HCT116 (cell line): Measurements from ENCODE around the gene CDH23. TPM values are rescaled to one million over a fixed set of nuclear protein-coding genes. Genes with fewer than 3 reads are reported as not detected.

ENCODE experiments used
- ATAC-seq: fragments of 200-7000 bp; cut with Tn5 transposase; 2 replicates; pipeline ENCODE4 v1.9.1; 2020; ENCODE audit warnings: mild to moderate bottlenecking, moderate library complexity
- BruUV-seq: library from RNA; stranded (reverse); fragments of 400-500 nt; replicated peaks from 2 replicates; lab custom pipeline; 2021; lab: Mats Ljungman, UMichigan
- CTCF ChIA-PET: fragments of 300-600 bp; sonication (Branson Sonifier 250); formaldehyde crosslinking; loops from one replicate; lab custom pipeline; 2021; ENCODE audit warnings: antibody characterized with exemption; lab: Charles Lee
- POLR2A ChIA-PET: fragments of 300-600, 350-600 bp; sonication (Branson Sonifier 250); formaldehyde crosslinking; loops from one replicate; lab custom pipeline; 2021; ENCODE audit warnings: antibody characterized with exemption; lab: Charles Lee
- RAD21 ChIA-PET, 2 experiments: fragments of 300-600 bp; sonication (Branson Sonifier 250); formaldehyde crosslinking; loops; one replicate each; lab custom pipeline; 2023; ENCODE audit warnings: low total read pairs in 2 of 2; ENCODE audit not compliant: uncharacterized antibody in 2 of 2, unreplicated experiment in 2 of 2, low non-redundant PET in 1 of 2; lab: Charles Lee
- DNase-seq: peaks from one replicate; pipeline ENCODE4 v3.0.0-alpha.2; 2010; ENCODE audit warnings: low read depth, low spot score
- H2AFZ ChIP-seq: fragments of 200-600 bp; shearing (Covaris generic), sonication (generic); 2 replicates; pipeline ENCODE4 v1.6.1; 2017; ENCODE audit warnings: low read depth, mixed run types, mixed read lengths, antibody characterized with exemption, low read length; ENCODE audit not compliant: poor library complexity, severe bottlenecking
- H3K27ac ChIP-seq: 2 replicates; pipeline ENCODE4 v1.5.1; 2012; ENCODE audit warnings: low read depth, low read length
- H3K27me3 ChIP-seq: fragments of 200-600 bp; sonication (generic); 2 replicates; pipeline ENCODE4 v1.6.1; 2016; ENCODE audit warnings: mixed run types, low read length, mixed read lengths; ENCODE audit not compliant: insufficient read depth
- H3K36me3 ChIP-seq, 2 experiments: fragments of 200-500 bp in 1 of 2; fragments of 200-600 bp in 1 of 2; sonication (Bioruptor generic) in 1 of 2; sonication (generic) in 1 of 2; 2 replicates each; pipeline versions ENCODE4 v1.5.1 to v1.6.1; 2014 to 2016; ENCODE audit warnings: low read length in 2 of 2, inconsistent platforms in 1 of 2, mixed read lengths in 1 of 2, mixed run types in 1 of 2; ENCODE audit not compliant: insufficient read depth in 2 of 2, control insufficient read depth in 1 of 2
- H3K4me1 ChIP-seq, 2 experiments: fragments of 200-600 bp in 1 of 2; sonication (generic) in 1 of 2; 2 replicates each; pipeline versions ENCODE4 v1.5.1 to v1.6.1; 2012 to 2017; ENCODE audit warnings: low read length in 2 of 2, inconsistent platforms in 1 of 2, mild to moderate bottlenecking in 1 of 2, mixed read lengths in 1 of 2, mixed run types in 1 of 2, moderate library complexity in 1 of 2; ENCODE audit not compliant: insufficient read depth in 2 of 2, control insufficient read depth in 1 of 2
- H3K4me2 ChIP-seq: fragments of 200-600 bp; sonication (generic); 2 replicates; pipeline ENCODE4 v1.6.1; 2017; ENCODE audit warnings: mixed run types, low read length, mixed read lengths
- H3K4me3 ChIP-seq, 2 experiments: fragments of 200-600 bp in 1 of 2; sonication (generic) in 1 of 2; replicated peaks in 1 of 2; 2 replicates each; pipeline ENCODE4 v1.5.1; 2011 to 2016; ENCODE audit warnings: low read length in 2 of 2, control low read depth in 1 of 2, low read depth in 1 of 2, mild to moderate bottlenecking in 1 of 2, mixed read lengths in 1 of 2, mixed run types in 1 of 2
- H3K79me2 ChIP-seq: fragments of 200-600 bp; sonication (generic); 2 replicates; pipeline ENCODE4 v1.6.1; 2017; ENCODE audit warnings: mild to moderate bottlenecking, mixed run types, low read length, moderate library complexity, mixed read lengths; ENCODE audit not compliant: insufficient read depth
- H3K9ac ChIP-seq: fragments of 200-600 bp; sonication (generic); 2 replicates; pipeline ENCODE4 v1.6.1; 2016; ENCODE audit warnings: low read length, mixed read lengths
- H3K9me2 ChIP-seq: fragments of 200-600 bp; sonication (generic), shearing (Covaris generic); 2 replicates; pipeline ENCODE4 v1.6.1; 2017; ENCODE audit warnings: mixed run types, mild to moderate bottlenecking, moderate library complexity; ENCODE audit not compliant: insufficient read depth
- H3K9me3 ChIP-seq, 2 experiments: fragments of 200-500 bp in 1 of 2; fragments of 200-600 bp in 1 of 2; sonication (Bioruptor generic) in 1 of 2; sonication (generic) in 1 of 2; 2 replicates each; pipeline ENCODE4 v1.6.1; 2014 to 2017; ENCODE audit warnings: low read length in 2 of 2, mixed read lengths in 2 of 2, inconsistent platforms in 1 of 2, low read depth in 1 of 2, mild to moderate bottlenecking in 1 of 2, mixed run types in 1 of 2, moderate library complexity in 1 of 2; ENCODE audit not compliant: control insufficient read depth in 1 of 2, insufficient read depth in 1 of 2
- H4K20me1 ChIP-seq: fragments of 200-600 bp; sonication (generic), shearing (Covaris generic); 2 replicates; pipeline ENCODE4 v1.6.1; 2017; ENCODE audit warnings: mixed run types, mild to moderate bottlenecking, moderate library complexity; ENCODE audit not compliant: insufficient read depth
- CEBPB ChIP-seq: IDR thresholded peaks from 2 replicates; pipeline ENCODE4 v1.6.1; 2012; ENCODE audit warnings: low read depth
- FOSL1 ChIP-seq: IDR thresholded peaks from 2 replicates; pipeline ENCODE4 v1.6.1; 2012; ENCODE audit warnings: low read depth
- POLR2AphosphoS5 ChIP-seq: IDR thresholded peaks from 2 replicates; pipeline ENCODE4 v1.6.1; 2011; ENCODE audit warnings: mild to moderate bottlenecking, low read depth, low read length, moderate library complexity
- SP1 ChIP-seq: IDR thresholded peaks from 2 replicates; pipeline ENCODE4 v1.6.1; 2012; ENCODE audit warnings: low read depth
- TCF7L2 ChIP-seq: IDR thresholded peaks from 2 replicates; pipeline ENCODE4 v1.7.0; 2011; ENCODE audit warnings: borderline replicate concordance, inconsistent platforms; ENCODE audit not compliant: insufficient read depth, insufficient read length; ENCODE audit errors: extremely low read depth
- ZNF274 ChIP-seq: fragments of 200-500 bp; sonication (Bioruptor generic); IDR thresholded peaks from 2 replicates; pipeline ENCODE4 v1.6.1; 2014; ENCODE audit warnings: mild to moderate bottlenecking, low read depth, low read length, inconsistent platforms
- intact Hi-C: fragments of 100-400 bp; cut with micrococcal nuclease; formaldehyde crosslinking; loops from 2 replicates; pipeline ENCODE4 v1.10.0; 2022
- total RNA-seq: library from RNA; stranded (reverse); gene quantifications from one replicate; pipeline ENCODE4 v1.2.1, GENCODE V29; 2021; ENCODE audit not compliant: unreplicated experiment
- TF ChIP-seq, protein P1 (sequence below), 3 experiments: fragments of 200-600 bp in 1 of 3; sonication (generic) in 1 of 3; IDR thresholded peaks in 2 of 3; conservative IDR thresholded peaks in 1 of 3; 2 replicates each; pipeline ENCODE4 v1.5.1; 2012 to 2017; ENCODE audit warnings: low read depth in 2 of 3, low read length in 2 of 3, antibody characterized with exemption in 1 of 3, borderline replicate concordance in 1 of 3, control low read depth in 1 of 3, mild to moderate bottlenecking in 1 of 3, mixed read lengths in 1 of 3, mixed run types in 1 of 3, moderate library complexity in 1 of 3; ENCODE audit not compliant: insufficient read depth in 1 of 3
- TF ChIP-seq, protein P2 (sequence below): IDR thresholded peaks from 2 replicates; pipeline ENCODE4 v1.6.1; 2012

Gene CDH23
- total RNA-seq, 1 experiment from 2014 or later, result not detected

DNA sequence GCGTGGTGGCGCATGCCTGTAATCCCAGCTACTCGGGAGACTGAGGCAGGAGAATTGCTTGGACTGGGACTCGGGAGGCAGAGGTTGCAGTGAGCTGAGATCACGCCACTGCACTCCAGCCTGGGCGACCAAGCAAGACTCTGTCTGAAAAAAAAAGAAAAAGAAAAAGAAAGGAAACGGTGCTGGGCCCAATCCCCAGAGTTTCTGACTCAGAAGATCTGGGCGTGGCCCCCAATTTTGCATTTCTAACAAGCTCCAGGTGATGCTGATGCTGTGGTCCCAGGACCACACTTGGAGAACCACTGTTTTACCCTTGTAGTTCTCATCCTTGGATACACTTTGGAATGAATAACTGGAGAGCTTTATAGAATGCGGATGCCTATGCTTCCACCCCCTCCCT lies 243.9 kb downstream of the CDH23 start:
- no peak for TF ChIP-seq TCF7L2
- Histone ChIP-seq H2AFZ (no peak overlapping the region), H3K27ac (no peak overlapping the region), H3K9ac (no peak overlapping the region), H3K36me3 (no peaks in the 10 kb centered on the region), H3K4me1 (no peaks in the 10 kb centered on the region), H4K20me1 (no peaks in the 10 kb centered on the region), H3K4me3 (no peak overlapping the region), H3K9me3 (no peaks in the 10 kb centered on the region), H3K9me2 (no peaks in the 10 kb centered on the region), H3K4me2 (no peak overlapping the region), H3K79me2 (no peaks in the 10 kb centered on the region), H3K27me3 (no peaks in the 10 kb centered on the region)
- ChIA-PET RAD21 (no interaction called here), CTCF (no interaction called here), POLR2A (no interaction called here)
- no peak for ATAC-seq
- BruUV-seq, result no TSS peak
- no peak for DNase-seq
- intact Hi-C loops, result no loop called here

GRCh38 chr10:71641449-71641848 lies 244.7 kb downstream of the CDH23 start:
- Histone ChIP-seq H3K27me3 (no peaks in the 10 kb centered on the region), H2AFZ (no peak overlapping the region), H3K9ac (no peak overlapping the region), H3K4me2 (no peak overlapping the region), H3K36me3 (no peaks in the 10 kb centered on the region), H3K79me2 (no peaks in the 10 kb centered on the region), H3K9me3 (no peaks in the 10 kb centered on the region), H3K4me1 (no peaks in the 10 kb centered on the region), H3K4me3 (no peak overlapping the region), H3K27ac (no peak overlapping the region), H3K9me2 (no peaks in the 10 kb centered on the region), H4K20me1 (no peaks in the 10 kb centered on the region)
- no peak for TF ChIP-seq ZNF274
- TF ChIP-seq FOSL1, result no peak
- no peak for TF ChIP-seq CEBPB
- TF ChIP-seq, protein P1, sequence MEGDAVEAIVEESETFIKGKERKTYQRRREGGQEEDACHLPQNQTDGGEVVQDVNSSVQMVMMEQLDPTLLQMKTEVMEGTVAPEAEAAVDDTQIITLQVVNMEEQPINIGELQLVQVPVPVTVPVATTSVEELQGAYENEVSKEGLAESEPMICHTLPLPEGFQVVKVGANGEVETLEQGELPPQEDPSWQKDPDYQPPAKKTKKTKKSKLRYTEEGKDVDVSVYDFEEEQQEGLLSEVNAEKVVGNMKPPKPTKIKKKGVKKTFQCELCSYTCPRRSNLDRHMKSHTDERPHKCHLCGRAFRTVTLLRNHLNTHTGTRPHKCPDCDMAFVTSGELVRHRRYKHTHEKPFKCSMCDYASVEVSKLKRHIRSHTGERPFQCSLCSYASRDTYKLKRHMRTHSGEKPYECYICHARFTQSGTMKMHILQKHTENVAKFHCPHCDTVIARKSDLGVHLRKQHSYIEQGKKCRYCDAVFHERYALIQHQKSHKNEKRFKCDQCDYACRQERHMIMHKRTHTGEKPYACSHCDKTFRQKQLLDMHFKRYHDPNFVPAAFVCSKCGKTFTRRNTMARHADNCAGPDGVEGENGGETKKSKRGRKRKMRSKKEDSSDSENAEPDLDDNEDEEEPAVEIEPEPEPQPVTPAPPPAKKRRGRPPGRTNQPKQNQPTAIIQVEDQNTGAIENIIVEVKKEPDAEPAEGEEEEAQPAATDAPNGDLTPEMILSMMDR (IDR thresholded peaks at IDR 0.05 in 2 of 3, conservative IDR thresholded peaks at IDR 0.05 in 1 of 3; ENCODE audit: borderline replicate concordance in 1 of 3, insufficient read depth in 1 of 3, low read depth in 2 of 3, low read length in 2 of 3), result no peak
- TF ChIP-seq POLR2AphosphoS5, result no peak
- TF ChIP-seq, protein P2, sequence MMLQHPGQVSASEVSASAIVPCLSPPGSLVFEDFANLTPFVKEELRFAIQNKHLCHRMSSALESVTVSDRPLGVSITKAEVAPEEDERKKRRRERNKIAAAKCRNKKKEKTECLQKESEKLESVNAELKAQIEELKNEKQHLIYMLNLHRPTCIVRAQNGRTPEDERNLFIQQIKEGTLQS, result no peak
- TF ChIP-seq SP1, result no peak
- ATAC-seq (no peak), DNase-seq (no peak)
- BruUV-seq, result no TSS peak
- intact Hi-C loops, result no loop called here
- RAD21 ChIA-PET, result no interaction called here
- CTCF ChIA-PET, result no interaction called here
- POLR2A ChIA-PET, result no interaction called here
